GM23338 (cell line): ENCODE measurements around the gene NCKAP5. TPM values are rescaled to one million over a fixed set of nuclear protein-coding genes. Genes with fewer than 3 reads are reported as not detected.

ENCODE experiments used
- ATAC-seq: fragments of 200-7000 bp; cut with Tn5 transposase; 3 replicates; pipeline ENCODE4 v1.9.1; 2020
- DNase-seq: peaks from one replicate; pipeline ENCODE4 v3.0.0-alpha.2; 2015; ENCODE audit warnings: low spot score
- H2AFZ ChIP-seq: fragments of 200-600 bp; sonication (generic); 2 replicates; pipeline ENCODE4 v1.8.0; 2016; ENCODE audit warnings: antibody characterized with exemption, mild to moderate bottlenecking, moderate library complexity
- H3F3A ChIP-seq: fragments of 200-600 bp; sonication (generic); replicated peaks from 2 replicates; pipeline ENCODE4 v1.8.0; 2017; ENCODE audit warnings: antibody characterized with exemption, mixed run types, low read depth
- H3K27ac ChIP-seq: fragments of 200-600 bp; sonication (generic); 2 replicates; pipeline ENCODE4 v1.6.1; 2016; ENCODE audit warnings: low read depth
- H3K27me3 ChIP-seq: fragments of 200-600 bp; sonication (generic); 2 replicates; pipeline ENCODE4 v1.8.0; 2016; ENCODE audit warnings: mild to moderate bottlenecking, mixed run types, moderate library complexity; ENCODE audit not compliant: insufficient read depth
- H3K36me3 ChIP-seq: fragments of 200-600 bp; sonication (generic); 2 replicates; pipeline ENCODE4 v1.8.0; 2016; ENCODE audit warnings: mild to moderate bottlenecking; ENCODE audit not compliant: insufficient read depth
- H3K4me1 ChIP-seq: fragments of 200-600 bp; sonication (generic); 2 replicates; pipeline ENCODE4 v1.8.0; 2016; ENCODE audit warnings: mild to moderate bottlenecking, moderate library complexity; ENCODE audit not compliant: insufficient read depth
- H3K4me2 ChIP-seq: fragments of 200-600 bp; sonication (generic); 2 replicates; pipeline ENCODE4 v1.7.1; 2017; ENCODE audit warnings: mixed run types
- H3K4me3 ChIP-seq: fragments of 200-600 bp; sonication (generic); 2 replicates; pipeline ENCODE4 v1.6.1; 2016; ENCODE audit warnings: mixed run types
- H3K79me2 ChIP-seq: fragments of 200-600 bp; sonication (generic); replicated peaks from 2 replicates; pipeline ENCODE4 v1.8.0; 2017; ENCODE audit warnings: mild to moderate bottlenecking; ENCODE audit not compliant: insufficient read depth
- H3K9me2 ChIP-seq: fragments of 200-600 bp; sonication (generic); 2 replicates; pipeline ENCODE4 v1.8.0; 2017; ENCODE audit not compliant: insufficient read depth
- H4K20me1 ChIP-seq: fragments of 200-600 bp; sonication (generic); replicated peaks from 2 replicates; pipeline ENCODE4 v1.8.0; 2017; ENCODE audit warnings: mild to moderate bottlenecking; ENCODE audit not compliant: insufficient read depth
- H3K27ac Mint-ChIP-seq: 2 replicates; pipeline ENCODE4 v1.8.0; 2020; ENCODE audit warnings: inconsistent platforms, mild to moderate bottlenecking, moderate library complexity, mixed read lengths
- H3K27me3 Mint-ChIP-seq: 3 replicates; pipeline ENCODE4 v1.8.0; 2022; ENCODE audit warnings: low read depth, mild to moderate bottlenecking, moderate library complexity, mixed read lengths, inconsistent platforms; ENCODE audit not compliant: insufficient read depth, poor library complexity
- H3K36me3 Mint-ChIP-seq: 3 replicates; pipeline ENCODE4 v1.8.0; 2021; ENCODE audit warnings: low read depth, mild to moderate bottlenecking, inconsistent platforms, moderate library complexity, mixed read lengths
- H3K4me1 Mint-ChIP-seq: 3 replicates; pipeline ENCODE4 v1.8.0; 2020; ENCODE audit warnings: mild to moderate bottlenecking, inconsistent platforms, mixed read lengths
- H3K4me3 Mint-ChIP-seq: 3 replicates; pipeline ENCODE4 v1.8.0; 2021; ENCODE audit warnings: moderate library complexity, mild to moderate bottlenecking, inconsistent platforms, mixed read lengths
- H3K9me3 Mint-ChIP-seq: 3 replicates; pipeline ENCODE4 v1.8.0; 2020; ENCODE audit warnings: moderate library complexity, mild to moderate bottlenecking, inconsistent platforms, mixed read lengths
- CREB1 ChIP-seq: fragments of 250-450 bp; sonication (Bioruptor Pico); IDR thresholded peaks from 2 replicates; pipeline ENCODE4 v1.5.0; 2020; ENCODE audit warnings: low read depth, mild to moderate bottlenecking, moderate library complexity
- EZH2 ChIP-seq: fragments of 200-600 bp; sonication (generic); IDR thresholded peaks from one replicate; pipeline ENCODE4 v1.8.0; 2017; ENCODE audit warnings: antibody characterized with exemption, mild to moderate bottlenecking, low read depth; ENCODE audit not compliant: unreplicated experiment
- EZH2phosphoT487 ChIP-seq: fragments of 200-600 bp; sonication (generic); IDR thresholded peaks from one replicate; pipeline ENCODE4 v1.8.1; 2018; ENCODE audit warnings: antibody characterized with exemption; ENCODE audit not compliant: unreplicated experiment
- JUNB ChIP-seq: IDR thresholded peaks from one replicate; pipeline ENCODE4 v1.6.1; 2016; ENCODE audit warnings: antibody characterized with exemption; ENCODE audit not compliant: unreplicated experiment
- NANOG ChIP-seq: IDR thresholded peaks from 2 replicates; pipeline ENCODE4 v1.6.1; 2016; ENCODE audit warnings: antibody characterized with exemption, borderline replicate concordance
- POLR2AphosphoS5 ChIP-seq: IDR thresholded peaks from 2 replicates; pipeline ENCODE4 v1.6.1; 2016; ENCODE audit warnings: antibody characterized with exemption, low read depth
- STAT1 ChIP-seq: IDR thresholded peaks from one replicate; pipeline ENCODE4 v1.6.1; 2016; ENCODE audit warnings: antibody characterized with exemption; ENCODE audit not compliant: unreplicated experiment
- ZNF114 ChIP-seq: fragments of 250-450 bp; sonication (Bioruptor Pico); IDR thresholded peaks from 2 replicates; pipeline ENCODE4 v1.5.0; 2020; ENCODE audit warnings: mild to moderate bottlenecking, moderate library complexity
- ZNF331 ChIP-seq: fragments of 250-450 bp; sonication (Bioruptor Pico); IDR thresholded peaks from 2 replicates; pipeline ENCODE4 v1.5.0; 2020; ENCODE audit warnings: low read depth, mild to moderate bottlenecking, moderate library complexity
- polyA plus RNA-seq: library from polyadenylated mRNA; unstranded; fragments of >200 nt; fragmentation: Nextera tagmentation; extraction: Ambion mirVana; gene quantifications from 2 replicates; pipeline ENCODE4 v1.2.1, GENCODE V29; 2016
- total RNA-seq: library from RNA; depleted of rRNA; stranded (reverse); fragments of >200 nt; shearing (Covaris generic); gene quantifications from 2 replicates; pipeline ENCODE4 v1.2.3, GENCODE V29; 2014
- TF ChIP-seq, protein P1 (sequence below): IDR thresholded peaks from 2 replicates; pipeline ENCODE4 v1.6.1; 2016; ENCODE audit warnings: antibody characterized with exemption
- TF ChIP-seq, protein P2 (sequence below), 2 experiments: fragments of 200-600 bp in 1 of 2; sonication (generic) in 1 of 2; conservative IDR thresholded peaks; 2 replicates each; pipeline versions ENCODE4 v1.5.1 to v1.6.1; 2016 to 2017; ENCODE audit warnings: antibody characterized with exemption in 2 of 2, low read depth in 2 of 2, mild to moderate bottlenecking in 2 of 2, moderate library complexity in 1 of 2
- TF ChIP-seq, protein P3 (sequence below): IDR thresholded peaks from one replicate; pipeline ENCODE4 v1.6.1; 2018; ENCODE audit warnings: antibody characterized with exemption; ENCODE audit not compliant: unreplicated experiment
- TF ChIP-seq, protein P4 (sequence below): fragments of 250-450 bp; sonication (Bioruptor Pico); IDR thresholded peaks from 2 replicates; pipeline ENCODE4 v1.5.0; 2020; ENCODE audit warnings: mild to moderate bottlenecking, moderate library complexity

The NCKAP5 gene
- total and polyA plus RNA-seq, 2 experiments from 2014 or later, result 0.34 to 0.73 TPM

DNA sequence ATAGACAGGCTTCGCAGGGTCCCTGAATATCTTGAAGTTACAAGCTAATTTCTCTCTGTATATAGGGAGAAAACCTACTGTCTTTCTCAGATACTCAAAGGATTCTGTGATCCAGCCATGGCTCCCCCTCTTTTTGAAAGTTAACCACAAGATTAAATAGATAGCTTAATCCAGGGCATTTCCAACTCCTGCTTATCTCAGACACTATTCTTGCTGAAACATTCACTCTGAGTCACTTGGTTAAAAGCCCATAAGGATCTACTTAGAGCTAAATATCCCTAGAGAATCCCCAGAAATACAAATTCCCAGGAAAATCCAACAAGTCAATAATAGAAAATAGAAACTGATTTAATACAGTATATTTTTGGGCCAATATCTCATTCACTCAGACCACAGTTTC, 719.1 kb downstream of the NCKAP5 start:
- DNase-seq (no peak), ATAC-seq (no peak)
- no peak overlapping the region for H3K27ac ChIP-seq
- no peaks in the 10 kb centered on the region for H3K27me3 Mint-ChIP-seq
- TF ChIP-seq JUNB (no peak), CREB1 (CRISPR knock-in tag) (no peak), EZH2phosphoT487 (no peak), POLR2AphosphoS5 (no peak), NANOG (no peak), ZNF114 (CRISPR knock-in tag) (no peak), STAT1 (no peak), EZH2 (no peak), ZNF331 (CRISPR knock-in tag) (no peak)
- TF ChIP-seq, protein P1, sequence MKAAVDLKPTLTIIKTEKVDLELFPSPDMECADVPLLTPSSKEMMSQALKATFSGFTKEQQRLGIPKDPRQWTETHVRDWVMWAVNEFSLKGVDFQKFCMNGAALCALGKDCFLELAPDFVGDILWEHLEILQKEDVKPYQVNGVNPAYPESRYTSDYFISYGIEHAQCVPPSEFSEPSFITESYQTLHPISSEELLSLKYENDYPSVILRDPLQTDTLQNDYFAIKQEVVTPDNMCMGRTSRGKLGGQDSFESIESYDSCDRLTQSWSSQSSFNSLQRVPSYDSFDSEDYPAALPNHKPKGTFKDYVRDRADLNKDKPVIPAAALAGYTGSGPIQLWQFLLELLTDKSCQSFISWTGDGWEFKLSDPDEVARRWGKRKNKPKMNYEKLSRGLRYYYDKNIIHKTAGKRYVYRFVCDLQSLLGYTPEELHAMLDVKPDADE, result no peak
- TF ChIP-seq, protein P2, sequence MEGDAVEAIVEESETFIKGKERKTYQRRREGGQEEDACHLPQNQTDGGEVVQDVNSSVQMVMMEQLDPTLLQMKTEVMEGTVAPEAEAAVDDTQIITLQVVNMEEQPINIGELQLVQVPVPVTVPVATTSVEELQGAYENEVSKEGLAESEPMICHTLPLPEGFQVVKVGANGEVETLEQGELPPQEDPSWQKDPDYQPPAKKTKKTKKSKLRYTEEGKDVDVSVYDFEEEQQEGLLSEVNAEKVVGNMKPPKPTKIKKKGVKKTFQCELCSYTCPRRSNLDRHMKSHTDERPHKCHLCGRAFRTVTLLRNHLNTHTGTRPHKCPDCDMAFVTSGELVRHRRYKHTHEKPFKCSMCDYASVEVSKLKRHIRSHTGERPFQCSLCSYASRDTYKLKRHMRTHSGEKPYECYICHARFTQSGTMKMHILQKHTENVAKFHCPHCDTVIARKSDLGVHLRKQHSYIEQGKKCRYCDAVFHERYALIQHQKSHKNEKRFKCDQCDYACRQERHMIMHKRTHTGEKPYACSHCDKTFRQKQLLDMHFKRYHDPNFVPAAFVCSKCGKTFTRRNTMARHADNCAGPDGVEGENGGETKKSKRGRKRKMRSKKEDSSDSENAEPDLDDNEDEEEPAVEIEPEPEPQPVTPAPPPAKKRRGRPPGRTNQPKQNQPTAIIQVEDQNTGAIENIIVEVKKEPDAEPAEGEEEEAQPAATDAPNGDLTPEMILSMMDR (conservative IDR thresholded peaks at IDR 0.05; ENCODE audit: low read depth in 2 of 2), result no peak
- TF ChIP-seq, protein P3, sequence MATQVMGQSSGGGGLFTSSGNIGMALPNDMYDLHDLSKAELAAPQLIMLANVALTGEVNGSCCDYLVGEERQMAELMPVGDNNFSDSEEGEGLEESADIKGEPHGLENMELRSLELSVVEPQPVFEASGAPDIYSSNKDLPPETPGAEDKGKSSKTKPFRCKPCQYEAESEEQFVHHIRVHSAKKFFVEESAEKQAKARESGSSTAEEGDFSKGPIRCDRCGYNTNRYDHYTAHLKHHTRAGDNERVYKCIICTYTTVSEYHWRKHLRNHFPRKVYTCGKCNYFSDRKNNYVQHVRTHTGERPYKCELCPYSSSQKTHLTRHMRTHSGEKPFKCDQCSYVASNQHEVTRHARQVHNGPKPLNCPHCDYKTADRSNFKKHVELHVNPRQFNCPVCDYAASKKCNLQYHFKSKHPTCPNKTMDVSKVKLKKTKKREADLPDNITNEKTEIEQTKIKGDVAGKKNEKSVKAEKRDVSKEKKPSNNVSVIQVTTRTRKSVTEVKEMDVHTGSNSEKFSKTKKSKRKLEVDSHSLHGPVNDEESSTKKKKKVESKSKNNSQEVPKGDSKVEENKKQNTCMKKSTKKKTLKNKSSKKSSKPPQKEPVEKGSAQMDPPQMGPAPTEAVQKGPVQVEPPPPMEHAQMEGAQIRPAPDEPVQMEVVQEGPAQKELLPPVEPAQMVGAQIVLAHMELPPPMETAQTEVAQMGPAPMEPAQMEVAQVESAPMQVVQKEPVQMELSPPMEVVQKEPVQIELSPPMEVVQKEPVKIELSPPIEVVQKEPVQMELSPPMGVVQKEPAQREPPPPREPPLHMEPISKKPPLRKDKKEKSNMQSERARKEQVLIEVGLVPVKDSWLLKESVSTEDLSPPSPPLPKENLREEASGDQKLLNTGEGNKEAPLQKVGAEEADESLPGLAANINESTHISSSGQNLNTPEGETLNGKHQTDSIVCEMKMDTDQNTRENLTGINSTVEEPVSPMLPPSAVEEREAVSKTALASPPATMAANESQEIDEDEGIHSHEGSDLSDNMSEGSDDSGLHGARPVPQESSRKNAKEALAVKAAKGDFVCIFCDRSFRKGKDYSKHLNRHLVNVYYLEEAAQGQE, result no peak
- TF ChIP-seq, protein P4, sequence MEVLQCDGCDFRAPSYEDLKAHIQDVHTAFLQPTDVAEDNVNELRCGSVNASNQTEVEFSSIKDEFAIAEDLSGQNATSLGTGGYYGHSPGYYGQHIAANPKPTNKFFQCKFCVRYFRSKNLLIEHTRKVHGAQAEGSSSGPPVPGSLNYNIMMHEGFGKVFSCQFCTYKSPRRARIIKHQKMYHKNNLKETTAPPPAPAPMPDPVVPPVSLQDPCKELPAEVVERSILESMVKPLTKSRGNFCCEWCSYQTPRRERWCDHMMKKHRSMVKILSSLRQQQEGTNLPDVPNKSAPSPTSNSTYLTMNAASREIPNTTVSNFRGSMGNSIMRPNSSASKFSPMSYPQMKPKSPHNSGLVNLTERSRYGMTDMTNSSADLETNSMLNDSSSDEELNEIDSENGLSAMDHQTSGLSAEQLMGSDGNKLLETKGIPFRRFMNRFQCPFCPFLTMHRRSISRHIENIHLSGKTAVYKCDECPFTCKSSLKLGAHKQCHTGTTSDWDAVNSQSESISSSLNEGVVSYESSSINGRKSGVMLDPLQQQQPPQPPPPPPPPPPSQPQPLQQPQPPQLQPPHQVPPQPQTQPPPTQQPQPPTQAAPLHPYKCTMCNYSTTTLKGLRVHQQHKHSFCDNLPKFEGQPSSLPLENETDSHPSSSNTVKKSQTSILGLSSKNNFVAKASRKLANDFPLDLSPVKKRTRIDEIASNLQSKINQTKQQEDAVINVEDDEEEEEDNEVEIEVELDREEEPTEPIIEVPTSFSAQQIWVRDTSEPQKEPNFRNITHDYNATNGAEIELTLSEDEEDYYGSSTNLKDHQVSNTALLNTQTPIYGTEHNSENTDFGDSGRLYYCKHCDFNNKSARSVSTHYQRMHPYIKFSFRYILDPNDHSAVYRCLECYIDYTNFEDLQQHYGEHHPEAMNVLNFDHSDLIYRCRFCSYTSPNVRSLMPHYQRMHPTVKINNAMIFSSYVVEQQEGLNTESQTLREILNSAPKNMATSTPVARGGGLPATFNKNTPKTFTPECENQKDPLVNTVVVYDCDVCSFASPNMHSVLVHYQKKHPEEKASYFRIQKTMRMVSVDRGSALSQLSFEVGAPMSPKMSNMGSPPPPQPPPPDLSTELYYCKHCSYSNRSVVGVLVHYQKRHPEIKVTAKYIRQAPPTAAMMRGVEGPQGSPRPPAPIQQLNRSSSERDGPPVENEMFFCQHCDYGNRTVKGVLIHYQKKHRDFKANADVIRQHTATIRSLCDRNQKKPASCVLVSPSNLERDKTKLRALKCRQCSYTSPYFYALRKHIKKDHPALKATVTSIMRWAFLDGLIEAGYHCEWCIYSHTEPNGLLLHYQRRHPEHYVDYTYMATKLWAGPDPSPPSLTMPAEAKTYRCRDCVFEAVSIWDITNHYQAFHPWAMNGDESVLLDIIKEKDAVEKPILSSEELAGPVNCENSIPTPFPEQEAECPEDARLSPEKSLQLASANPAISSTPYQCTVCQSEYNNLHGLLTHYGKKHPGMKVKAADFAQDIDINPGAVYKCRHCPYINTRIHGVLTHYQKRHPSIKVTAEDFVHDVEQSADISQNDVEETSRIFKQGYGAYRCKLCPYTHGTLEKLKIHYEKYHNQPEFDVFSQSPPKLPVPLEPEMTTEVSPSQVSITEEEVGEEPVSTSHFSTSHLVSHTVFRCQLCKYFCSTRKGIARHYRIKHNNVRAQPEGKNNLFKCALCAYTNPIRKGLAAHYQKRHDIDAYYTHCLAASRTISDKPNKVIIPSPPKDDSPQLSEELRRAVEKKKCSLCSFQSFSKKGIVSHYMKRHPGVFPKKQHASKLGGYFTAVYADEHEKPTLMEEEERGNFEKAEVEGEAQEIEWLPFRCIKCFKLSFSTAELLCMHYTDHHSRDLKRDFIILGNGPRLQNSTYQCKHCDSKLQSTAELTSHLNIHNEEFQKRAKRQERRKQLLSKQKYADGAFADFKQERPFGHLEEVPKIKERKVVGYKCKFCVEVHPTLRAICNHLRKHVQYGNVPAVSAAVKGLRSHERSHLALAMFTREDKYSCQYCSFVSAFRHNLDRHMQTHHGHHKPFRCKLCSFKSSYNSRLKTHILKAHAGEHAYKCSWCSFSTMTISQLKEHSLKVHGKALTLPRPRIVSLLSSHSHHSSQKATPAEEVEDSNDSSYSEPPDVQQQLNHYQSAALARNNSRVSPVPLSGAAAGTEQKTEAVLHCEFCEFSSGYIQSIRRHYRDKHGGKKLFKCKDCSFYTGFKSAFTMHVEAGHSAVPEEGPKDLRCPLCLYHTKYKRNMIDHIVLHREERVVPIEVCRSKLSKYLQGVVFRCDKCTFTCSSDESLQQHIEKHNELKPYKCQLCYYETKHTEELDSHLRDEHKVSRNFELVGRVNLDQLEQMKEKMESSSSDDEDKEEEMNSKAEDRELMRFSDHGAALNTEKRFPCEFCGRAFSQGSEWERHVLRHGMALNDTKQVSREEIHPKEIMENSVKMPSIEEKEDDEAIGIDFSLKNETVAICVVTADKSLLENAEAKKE (CRISPR knock-in tag), result no peak
- H3K4me3 Mint-ChIP-seq, result no peak overlapping the region
- H3K79me2 ChIP-seq, result no peaks in the 10 kb centered on the region
- no peaks in the 10 kb centered on the region for H3K36me3 Mint-ChIP-seq
- no peak overlapping the region for H3K4me3 ChIP-seq
- H3K4me1 ChIP-seq, result no peaks in the 10 kb centered on the region
- H3K27me3 ChIP-seq, result no peaks in the 10 kb centered on the region
- H3K4me1 Mint-ChIP-seq, result no peaks in the 10 kb centered on the region
- no peaks in the 10 kb centered on the region for H3F3A ChIP-seq
- no peaks in the 10 kb centered on the region for H3K36me3 ChIP-seq
- no peaks in the 10 kb centered on the region for H3K9me3 Mint-ChIP-seq
- H3K9me2 ChIP-seq, result no peaks in the 10 kb centered on the region
- no peak overlapping the region for H3K27ac Mint-ChIP-seq
- H3K4me2 ChIP-seq, result no peak overlapping the region
- H2AFZ ChIP-seq, result no peak overlapping the region
- no peaks in the 10 kb centered on the region for H4K20me1 ChIP-seq
